K562 (cell line): ENCODE data around the gene MAB21L2. TPM values are rescaled to one million over a fixed set of nuclear protein-coding genes. Genes with fewer than 3 reads are reported as not detected.

Experiments used
- ATAC-seq: fragments of 200-7000 bp; cut with Tn5 transposase; 3 replicates; pipeline ENCODE4 v1.9.1; 2020; ENCODE audit warnings: moderate library complexity
- BruUV-seq: library from RNA; stranded (reverse); fragments of 400-500 nt; replicated peaks from 2 replicates; lab custom pipeline; 2021; lab: Mats Ljungman, UMichigan
- CTCF ChIA-PET: fragments of 300-600 bp; formaldehyde crosslinking; extraction: SDS; loops from one replicate; lab custom pipeline; 2021; ENCODE audit warnings: low intra/inter-chr PET ratio; lab: Yijun Ruan, JAX
- POLR2A ChIA-PET: fragments of 300-600, 350-650 bp; sonication (Branson Sonifier 250); formaldehyde crosslinking; extraction: SDS; loops from one replicate; lab custom pipeline; 2021; ENCODE audit warnings: antibody characterized with exemption, inconsistent platforms; lab: Yijun Ruan, JAX
- DNase-seq, 4 experiments: peaks; one replicate each; pipeline versions ENCODE4 v3.0.0 to v3.0.0-alpha.2; 2011 to 2018; ENCODE audit warnings: low spot score in 3 of 4, mixed read lengths in 3 of 4; ENCODE audit errors: extremely low read depth in 1 of 4
- FAIRE-seq: peaks from 2 replicates; lab custom pipeline; 2011; peaks lifted over from hg19 to GRCh38; lab: Jason Lieb, UNC
- H2AFZ ChIP-seq: 2 replicates; pipeline ENCODE4 v1.6.0; 2011; ENCODE audit warnings: low read depth, low read length, control low read depth, inconsistent platforms
- H3K27ac ChIP-seq: fragments of 200-600 bp; 3 replicates; pipeline ENCODE4 v1.8.0; 2011; ENCODE audit warnings: low read depth, mild to moderate bottlenecking, control low read depth, inconsistent platforms, low read length, moderate library complexity, mixed read lengths; ENCODE audit errors: extremely low read depth
- H3K27me3 ChIP-seq, 2 experiments: fragments of 300-600 bp in 1 of 2; 2 replicates in 1 of 2; 3 replicates in 1 of 2; pipeline versions ENCODE4 v1.6.0 to v1.8.0; 2011; ENCODE audit warnings: inconsistent platforms in 2 of 2, low read length in 2 of 2, mild to moderate bottlenecking in 1 of 2, mixed read lengths in 1 of 2, moderate library complexity in 1 of 2; ENCODE audit not compliant: control insufficient read depth in 2 of 2, insufficient read depth in 2 of 2
- H3K36me3 ChIP-seq: fragments of 300-600 bp; 3 replicates; pipeline ENCODE4 v1.8.0; 2011; ENCODE audit warnings: mild to moderate bottlenecking, low read length, inconsistent platforms; ENCODE audit not compliant: control insufficient read depth, insufficient read depth
- H3K4me1 ChIP-seq, 2 experiments: fragments of 200-600 bp in 1 of 2; replicated peaks in 1 of 2; 2 replicates in 1 of 2; 3 replicates in 1 of 2; pipeline versions ENCODE4 v1.5.1 to v1.8.0; 2011; ENCODE audit warnings: inconsistent platforms in 2 of 2, low read length in 2 of 2, mild to moderate bottlenecking in 1 of 2, mixed read lengths in 1 of 2, moderate library complexity in 1 of 2; ENCODE audit not compliant: control insufficient read depth in 2 of 2, insufficient read depth in 2 of 2
- H3K4me2 ChIP-seq: 2 replicates; pipeline ENCODE4 v1.6.1; 2011; ENCODE audit warnings: low read length, control low read depth, inconsistent platforms, mixed read lengths; ENCODE audit not compliant: insufficient read depth
- H3K4me3 ChIP-seq: fragments of 200-600 bp; sonication (generic), shearing (Covaris generic); 2 replicates; pipeline ENCODE4 v1.5.1; 2016; ENCODE audit warnings: control low read depth, inconsistent platforms
- H3K79me2 ChIP-seq: fragments of 200-600 bp; 3 replicates; pipeline ENCODE4 v1.8.0; 2011; ENCODE audit warnings: low read length, inconsistent platforms; ENCODE audit not compliant: control insufficient read depth, insufficient read depth
- H3K9ac ChIP-seq, 2 experiments: 2 replicates each; pipeline versions ENCODE4 v1.6.0 to v1.6.1; 2011; ENCODE audit warnings: low read depth in 2 of 2, low read length in 2 of 2, control low read depth in 1 of 2, inconsistent platforms in 1 of 2, mild to moderate bottlenecking in 1 of 2, mixed read lengths in 1 of 2; ENCODE audit not compliant: insufficient read depth in 1 of 2
- H3K9me1 ChIP-seq: one replicate; pipeline ENCODE4 v1.6.0; 2011; ENCODE audit warnings: inconsistent platforms, mild to moderate bottlenecking, low read length, moderate library complexity; ENCODE audit not compliant: control insufficient read depth, insufficient read depth
- H3K9me3 ChIP-seq: replicated peaks from 2 replicates; pipeline ENCODE4 v1.5.1; 2011; ENCODE audit warnings: low read depth, low read length, inconsistent platforms; ENCODE audit not compliant: control insufficient read depth, insufficient read depth
- H4K20me1 ChIP-seq: replicated peaks from 2 replicates; pipeline ENCODE4 v1.6.1; 2011; ENCODE audit warnings: low read length, inconsistent platforms, mixed read lengths; ENCODE audit not compliant: control insufficient read depth, insufficient read depth
- CBFA2T2 ChIP-seq: fragments of 450-650 bp; conservative IDR thresholded peaks from 2 replicates; pipeline ENCODE4 v1.6.1; 2017; ENCODE audit warnings: mild to moderate bottlenecking
- DEAF1 ChIP-seq: fragments of 450-650 bp; formaldehyde crosslinking; IDR thresholded peaks from 2 replicates; pipeline ENCODE4 v1.4.0; 2020; ENCODE audit warnings: mild to moderate bottlenecking, moderate library complexity
- DNMT1 ChIP-seq: fragments of 450-650 bp; IDR thresholded peaks from 2 replicates; pipeline ENCODE4 v1.6.1; 2016; ENCODE audit warnings: antibody characterized with exemption, mild to moderate bottlenecking
- EHMT2 ChIP-seq: fragments of 450-650 bp; IDR thresholded peaks from 2 replicates; pipeline ENCODE4 v1.6.1; 2018; ENCODE audit warnings: antibody characterized with exemption
- GATA2 ChIP-seq: sonication (generic); formaldehyde crosslinking; IDR thresholded peaks from 2 replicates; pipeline ENCODE4 v1.4.0; 2020; ENCODE audit warnings: mild to moderate bottlenecking, missing genetic modification reagents
- GATAD2A ChIP-seq: fragments of 450-650 bp; IDR thresholded peaks from 2 replicates; pipeline ENCODE4 v1.6.1; 2017
- HDAC3 ChIP-seq: fragments of 450-650 bp; IDR thresholded peaks from 2 replicates; pipeline ENCODE4 v1.6.1; 2018; ENCODE audit warnings: borderline replicate concordance, mild to moderate bottlenecking, moderate library complexity; ENCODE audit not compliant: partially characterized antibody
- KLF10 ChIP-seq: fragments of 250-450 bp; sonication (Bioruptor Pico); IDR thresholded peaks from 2 replicates; pipeline ENCODE4 v1.6.1; 2021; ENCODE audit warnings: matching md5 sums
- NFIX ChIP-seq: fragments of 250-450 bp; sonication (Bioruptor Pico); IDR thresholded peaks from 2 replicates; pipeline ENCODE4 v1.4.0; 2020; ENCODE audit warnings: low read depth, mild to moderate bottlenecking, moderate library complexity
- NONO ChIP-seq, 2 experiments: fragments of 200-400 bp in 1 of 2; fragments of 450-650 bp in 1 of 2; formaldehyde crosslinking in 1 of 2; IDR thresholded peaks; 2 replicates each; pipeline ENCODE4 v1.6.1; 2017; ENCODE audit warnings: low read depth in 2 of 2, mild to moderate bottlenecking in 2 of 2, moderate library complexity in 2 of 2, low read length in 1 of 2
- SRSF3 ChIP-seq: fragments of 200-400 bp; formaldehyde crosslinking; IDR thresholded peaks from 2 replicates; pipeline ENCODE4 v1.6.1; 2016; ENCODE audit warnings: mild to moderate bottlenecking, low read length, moderate library complexity; ENCODE audit not compliant: insufficient read depth
- ZBED1 ChIP-seq: IDR thresholded peaks from 2 replicates; pipeline ENCODE4 v1.6.1; 2014
- ZBTB17 ChIP-seq: fragments of 450-650 bp; formaldehyde crosslinking; IDR thresholded peaks from 2 replicates; pipeline ENCODE4 v1.4.0; 2020; ENCODE audit warnings: mild to moderate bottlenecking
- ZFP30 ChIP-seq: fragments of 250-450 bp; sonication (Bioruptor Pico); IDR thresholded peaks from 2 replicates; pipeline ENCODE4 v1.8.0; 2022; ENCODE audit warnings: moderate library complexity, mild to moderate bottlenecking, inconsistent platforms, borderline replicate concordance
- ZNF274 ChIP-seq: IDR thresholded peaks from 2 replicates; pipeline ENCODE4 v1.6.1; 2011; ENCODE audit warnings: low read depth, mild to moderate bottlenecking, low read length, moderate library complexity, borderline replicate concordance
- WGBS: fragments of 100-300 bp; shearing (Covaris generic); methylation state at CpG from one replicate; pipeline ENCODE4 v1.1.6; 2016; ENCODE audit warnings: low coverage, mixed read lengths; ENCODE audit not compliant: insufficient coverage; ENCODE audit errors: missing lambda C conversion rate; 5-methylcytosine and 5-hydroxymethylcytosine counted together
- in situ Hi-C: fragments of 300-500 bp; cut with MboI; formaldehyde crosslinking; loops from 4 replicates; pipeline ENCODE4 v1.15.0; 2018; ENCODE audit warnings: inconsistent platforms, mixed read lengths
- intact Hi-C: fragments of 100-400 bp; cut with micrococcal nuclease; formaldehyde crosslinking; loops from 2 replicates; pipeline ENCODE4 v1.14.2; 2022
- polyA plus RNA-seq, 8 experiments: library from polyadenylated mRNA; depleted of rRNA in 4 of 8; stranded (reverse) in 5 of 8; unstranded in 3 of 8; fragments of >200 nt; fragmentation: Nextera tagmentation in 2 of 8; fragmentation: Illumina TruSeq in 1 of 8; extraction: Ambion mirVana in 2 of 8; extraction: Trizol in 1 of 8; gene quantifications; 2 replicates each; pipeline versions ENCODE4 v1.2.1 to v1.2.3, GENCODE V29; 2011 to 2014; ENCODE audit warnings: inconsistent platforms in 1 of 8, missing spikeins in 1 of 8
- total RNA-seq, 7 experiments: library from RNA; depleted of rRNA in 6 of 7; stranded (reverse); fragments of >200 nt in 6 of 7; fragmentation: Illumina TruSeq in 2 of 7; extraction: Trizol in 2 of 7; gene quantifications; 2 replicates each; pipeline versions ENCODE4 v1.2.1 to v1.2.3, GENCODE V29; 2011 to 2021; ENCODE audit warnings: low replicate concordance in 1 of 7
- TF ChIP-seq, protein P1 (sequence below): sonication (generic); formaldehyde crosslinking; IDR thresholded peaks from 2 replicates; pipeline ENCODE4 v1.8.1; 2023; ENCODE audit warnings: mild to moderate bottlenecking, missing genetic modification reagents, moderate library complexity

The MAB21L2 gene
- total and polyA plus RNA-seq, 9 of the 15 experiments (the other 6 are each of a cell fraction or from before 2014, with no cell fraction given) = not detected

GRCh38 chr4:150570862-150571261 is 11.1 kb upstream of the MAB21L2 start (continued):
- no peak for TF ChIP-seq SRSF3
- TF ChIP-seq ZBTB17 (CRISPR knock-in tag) = no peak
- no peak for TF ChIP-seq DNMT1
- TF ChIP-seq ZFP30 (CRISPR knock-in tag) = no peak
- TF ChIP-seq NFIX (CRISPR knock-in tag) = no peak
- TF ChIP-seq ZBED1 = no peak
- TF ChIP-seq EHMT2 = peak; percentile 28; the same call in 1 of the 2 replicates
- TF ChIP-seq, protein P1, sequence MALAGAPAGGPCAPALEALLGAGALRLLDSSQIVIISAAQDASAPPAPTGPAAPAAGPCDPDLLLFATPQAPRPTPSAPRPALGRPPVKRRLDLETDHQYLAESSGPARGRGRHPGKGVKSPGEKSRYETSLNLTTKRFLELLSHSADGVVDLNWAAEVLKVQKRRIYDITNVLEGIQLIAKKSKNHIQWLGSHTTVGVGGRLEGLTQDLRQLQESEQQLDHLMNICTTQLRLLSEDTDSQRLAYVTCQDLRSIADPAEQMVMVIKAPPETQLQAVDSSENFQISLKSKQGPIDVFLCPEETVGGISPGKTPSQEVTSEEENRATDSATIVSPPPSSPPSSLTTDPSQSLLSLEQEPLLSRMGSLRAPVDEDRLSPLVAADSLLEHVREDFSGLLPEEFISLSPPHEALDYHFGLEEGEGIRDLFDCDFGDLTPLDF (CRISPR knock-in tag) = no peak
- TF ChIP-seq, all 486 proteins: peak for 30

- peak overlapping the region; percentile 65 for H2AFZ ChIP-seq
- ChIA-PET POLR2A (interaction anchor here (0.7 to 1.5 kb wide), 3 partner anchors 32 to 79 kb away, joined by 3 to 4 read pairs (median 3); no protein-coding TSS in a partner anchor), CTCF (no interaction called here)
- H3K9me3 ChIP-seq = no peaks in the 10 kb centered on the region
- H3K4me2 ChIP-seq = peak overlapping the region; percentile 78
- H3K36me3 ChIP-seq = no peaks in the 10 kb centered on the region
- in situ Hi-C loops (no loop called here), intact Hi-C loops (loop anchor here (2.0 to 5.0 kb wide), 2 partner anchors 32 to 256 kb away; no protein-coding TSS in a partner anchor)
- H4K20me1 ChIP-seq = no peaks in the 10 kb centered on the region
- H3K27ac ChIP-seq = peak overlapping the region; percentile 91
- H3K79me2 ChIP-seq = no peaks in the 10 kb centered on the region
- BruUV-seq = TSS peak; percentile 10
- DNase-seq = peak; percentile 23 to 81 (median 47)
- peak; percentile 84 for ATAC-seq
- peak overlapping the region in 1 of 2 experiments; percentile 54; a peak in 3 of 4 replicates for H3K9ac ChIP-seq
- peaks cover 0 to 60% of the 10 kb centered on the region in 2 experiments; a peak in 4 of 5 replicates for H3K4me1 ChIP-seq
- H3K27me3 ChIP-seq = no peaks in the 10 kb centered on the region
- H3K4me3 ChIP-seq = 0 out of 2 replicates have a peak overlapping the region, but pooled peaks have one; percentile 4
- no peaks in the 10 kb centered on the region for H3K9me1 ChIP-seq
- WGBS = 1% methylated on average over 5 of the region's 5 CpGs
- FAIRE-seq = peak; percentile 84
- TF ChIP-seq HDAC3 (peak; percentile 24), CBFA2T2 (peak; percentile 47), GATAD2A (0 out of 2 replicates have a peak, but pooled peaks have one; percentile 18), GATA2 (CRISPR knock-in tag) (peak; percentile 47; the same call in 1 of the 2 replicates), NONO (IDR thresholded peaks at IDR 0.05; ENCODE audit: low read depth in 2 of 2, low read length in 1 of 2) (0 out of 4 replicates have a peak, but pooled peaks of 1 of the 2 experiments have one; percentile 18), DEAF1 (no peak), KLF10 (CRISPR knock-in tag) (no peak), ZNF274 (no peak)
Observed at GRCh38 chr4:150572704-150573504, 9.0 kb upstream of the MAB21L2 start.
